HG02571 (cell line): ENCODE data around the gene HBE1.
"Not testable (repeated sequence)": the region's sequence is repeated elsewhere in the genome, so short reads cannot be mapped to it uniquely, and the experiment has no call there.

Experiments used
- ATAC-seq: cut with Tn5 transposase; IDR thresholded peaks from one replicate; pipeline ENCODE4 v1.9.1; 2021; ENCODE audit warnings: mild to moderate bottlenecking, moderate library complexity; ENCODE audit not compliant: unreplicated experiment

The HBE1 gene

GRCh38 chr11:5254023-5254422 lies 15.7 kb downstream of the HBE1 start:
- ATAC-seq: not testable (repeated sequence)

DNA sequence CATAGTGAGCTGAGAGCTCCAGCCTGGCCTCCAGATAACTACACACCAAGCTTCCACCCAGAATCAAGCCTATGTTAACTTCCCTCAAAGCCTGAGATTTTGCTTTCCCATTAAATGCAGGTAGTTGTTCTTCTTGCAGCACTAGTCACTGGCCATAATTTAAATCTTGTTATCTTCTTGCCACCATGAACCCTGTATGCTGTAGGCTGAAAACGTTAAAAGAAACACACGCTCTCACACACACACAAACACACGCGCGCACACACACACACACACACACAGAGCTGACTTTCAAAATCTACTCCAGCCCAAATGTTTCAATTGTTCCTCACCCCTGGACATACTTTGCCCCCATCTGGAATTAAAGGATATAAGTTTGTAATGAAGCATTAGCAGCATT lies 16.3 kb downstream of the HBE1 start:
- ATAC-seq: not testable (repeated sequence)

DNA sequence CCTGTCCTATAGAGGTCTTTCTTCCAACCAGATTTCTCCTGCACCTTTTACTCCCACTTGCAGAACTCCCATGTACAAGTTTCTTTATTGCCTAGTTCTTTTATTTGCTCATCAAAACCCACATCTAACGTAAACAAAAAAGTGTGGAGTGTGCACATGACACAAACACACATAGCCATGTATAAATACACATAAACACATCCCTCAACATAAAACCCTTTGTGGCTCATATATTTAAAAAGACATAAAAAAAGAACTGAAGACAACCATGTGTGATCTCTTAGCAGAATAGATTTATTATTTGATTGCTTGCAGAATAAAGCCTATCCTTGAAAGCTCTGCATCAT lies 16.9 kb downstream of the HBE1 start:
- no peak for ATAC-seq

DNA sequence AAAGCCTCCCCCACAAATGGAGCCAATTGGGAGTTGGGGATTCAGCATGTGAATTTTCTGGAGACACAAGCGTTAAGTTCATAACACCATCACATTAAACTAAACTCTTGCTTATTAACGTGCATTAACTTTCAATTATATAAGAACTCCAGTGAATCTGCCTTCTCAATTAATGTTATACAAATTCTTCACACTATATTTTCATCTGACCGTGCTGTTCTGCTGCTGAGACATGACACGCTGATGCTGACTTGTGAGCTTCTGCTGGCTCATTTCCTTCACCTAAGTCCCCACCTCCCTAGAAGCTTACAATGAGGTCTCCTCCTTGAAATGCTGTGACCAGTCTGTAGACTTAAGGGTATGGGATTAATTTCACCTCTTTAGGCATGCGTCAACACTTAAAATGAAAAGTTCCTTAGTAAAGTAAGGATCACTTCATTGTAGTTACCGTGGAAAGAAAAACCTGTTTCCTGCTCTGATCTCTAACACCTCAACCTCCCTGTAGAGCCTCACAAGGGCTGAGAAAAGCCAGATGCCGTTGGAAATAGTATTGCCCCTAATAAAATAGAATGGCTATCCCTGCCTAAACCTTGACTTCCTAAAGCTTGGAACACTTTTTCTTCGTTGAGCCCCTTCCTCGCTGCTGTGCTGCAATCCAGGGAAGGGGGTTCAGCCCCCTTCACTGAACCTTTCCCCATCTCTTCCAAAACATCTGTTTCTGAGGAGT lies 17.4 kb downstream of the HBE1 start:
- ATAC-seq: no peak

DNA sequence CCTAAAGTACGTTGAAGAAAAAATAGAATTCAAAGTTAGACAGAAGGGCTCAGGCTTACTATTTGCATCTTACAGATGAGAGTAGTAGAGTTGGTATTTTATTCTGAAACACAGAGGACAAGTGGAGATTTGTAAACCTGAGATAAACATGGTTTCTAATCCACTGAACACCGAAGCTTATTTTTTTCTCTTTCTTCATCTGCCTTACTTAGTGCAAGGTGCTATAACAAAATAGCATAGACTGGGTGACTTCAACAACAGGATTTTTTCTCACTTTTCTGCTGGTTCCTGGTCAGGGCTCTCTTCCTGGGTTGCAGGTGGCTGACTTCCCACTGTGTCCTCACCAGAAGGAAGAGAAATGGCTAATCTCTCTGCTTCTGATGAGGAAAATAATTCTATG lies 18.0 kb downstream of the HBE1 start:
- no peak for ATAC-seq

- no peak for ATAC-seq
Measured at GRCh38 chr11:5250543-5251204, 19.1 kb downstream of the HBE1 start.

DNA sequence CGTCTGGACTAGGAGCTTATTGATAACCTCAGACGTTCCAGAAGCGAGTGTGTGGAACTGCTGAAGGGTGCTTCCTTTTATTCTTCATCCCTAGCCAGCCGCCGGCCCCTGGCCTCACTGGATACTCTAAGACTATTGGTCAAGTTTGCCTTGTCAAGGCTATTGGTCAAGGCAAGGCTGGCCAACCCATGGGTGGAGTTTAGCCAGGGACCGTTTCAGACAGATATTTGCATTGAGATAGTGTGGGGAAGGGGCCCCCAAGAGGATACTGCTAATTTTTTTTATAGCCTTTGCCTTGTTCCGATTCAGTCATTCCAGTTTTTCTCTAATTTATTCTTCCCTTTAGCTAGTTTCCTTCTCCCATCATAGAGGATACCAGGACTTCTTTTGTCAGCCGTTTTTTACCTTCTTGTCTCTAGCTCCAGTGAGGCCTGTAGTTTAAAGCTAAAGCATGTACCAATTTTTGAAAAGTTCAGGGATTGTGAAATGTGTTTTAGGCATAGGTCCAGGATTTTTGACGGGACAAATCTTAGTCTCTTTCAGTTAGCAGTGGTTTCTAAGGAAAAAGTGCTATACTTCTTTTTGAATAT lies 19.8 kb downstream of the HBE1 start, which contains the start of gene HBG1:
Gene HBG1 (minus strand): TSS at position 51 of the 590 bp plus-strand sequence. CDS start 53 bp downstream, outside the sequence.
- not testable (repeated sequence) for ATAC-seq

DNA sequence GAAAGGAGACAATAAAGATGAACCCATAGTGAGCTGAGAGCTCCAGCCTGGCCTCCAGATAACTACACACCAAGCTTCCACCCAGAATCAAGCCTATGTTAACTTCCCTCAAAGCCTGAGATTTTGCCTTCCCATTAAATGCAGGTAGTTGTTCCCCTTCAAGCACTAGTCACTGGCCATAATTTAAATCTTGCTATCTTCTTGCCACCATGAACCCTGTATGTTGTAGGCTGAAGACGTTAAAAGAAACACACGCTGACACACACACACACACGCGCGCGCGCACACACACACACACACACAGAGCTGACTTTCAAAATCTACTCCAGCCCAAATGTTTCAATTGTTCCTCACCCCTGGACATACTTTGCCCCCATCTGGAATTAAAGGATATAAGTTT lies 21.2 kb downstream of the HBE1 start:
- ATAC-seq: not testable (repeated sequence)

DNA sequence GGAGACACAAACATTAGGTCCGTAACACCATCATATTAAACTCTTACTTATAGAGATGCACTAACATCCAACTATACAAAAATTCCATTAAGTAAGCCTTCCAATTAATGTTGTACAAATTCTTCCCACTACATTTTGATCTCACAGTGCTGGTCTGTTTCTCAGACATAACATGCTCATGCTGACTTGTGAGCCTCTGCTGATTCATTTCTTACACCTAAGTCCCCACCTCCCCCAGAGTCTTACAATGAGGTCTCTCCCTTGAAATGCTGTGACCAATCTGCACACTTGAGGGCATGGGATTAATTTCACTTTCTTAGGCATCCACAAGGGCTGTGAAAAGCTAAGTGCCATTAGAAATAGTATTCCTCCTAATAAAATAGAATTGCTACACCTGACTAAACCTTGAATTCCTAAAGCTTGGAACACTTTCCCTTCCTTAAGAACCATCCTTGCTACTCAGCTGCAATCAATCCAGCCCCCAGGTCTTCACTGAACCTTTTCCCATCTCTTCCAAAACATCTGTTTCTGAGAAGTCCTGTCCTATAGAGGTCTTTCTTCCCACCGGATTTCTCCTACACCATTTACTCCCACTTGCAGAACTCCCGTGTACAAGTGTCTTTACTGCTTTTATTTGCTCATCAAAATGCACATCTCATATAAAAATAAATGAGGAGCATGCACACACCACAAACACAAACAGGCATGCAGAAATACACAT lies 22.1 kb downstream of the HBE1 start:
- no peak for ATAC-seq

DNA sequence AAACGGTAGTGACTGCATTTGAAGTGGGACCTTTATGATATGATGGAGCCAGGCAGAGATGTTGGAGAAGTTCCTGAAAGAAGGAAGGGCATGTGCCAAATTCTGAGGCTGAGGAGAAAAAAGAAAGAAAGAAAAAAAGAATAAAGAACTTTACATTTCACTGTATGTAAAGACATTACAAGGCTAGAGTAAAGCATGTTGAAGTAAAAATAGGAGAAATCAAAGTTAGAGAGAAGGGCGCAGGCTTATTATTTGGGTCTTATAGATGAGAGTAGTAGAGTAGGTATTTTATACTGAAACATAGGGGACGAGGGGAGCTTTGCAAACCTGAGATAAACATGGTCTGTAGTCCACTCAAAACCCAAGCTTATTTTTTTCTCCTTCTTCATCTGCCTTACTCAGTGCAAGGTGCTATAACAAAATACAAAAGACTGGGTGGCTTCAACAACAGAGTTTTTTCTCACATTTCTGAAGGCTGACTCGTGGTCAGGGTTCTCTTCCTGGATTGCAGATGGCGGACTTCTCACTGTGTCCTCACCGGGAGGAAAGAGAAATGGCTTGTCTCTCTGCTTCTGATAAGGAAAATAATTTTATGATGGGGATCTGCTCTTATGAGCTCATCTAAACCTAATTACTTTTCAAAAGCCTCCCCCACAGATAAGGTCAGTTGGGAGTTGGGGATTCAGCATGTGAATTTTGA lies 22.8 kb downstream of the HBE1 start:
- ATAC-seq: no peak

- no peak for ATAC-seq
Measured at GRCh38 chr11:5245155-5245554, 24.6 kb downstream of the HBE1 start.

GRCh38 chr11:5243816-5244180 lies 25.9 kb downstream of the HBE1 start:
- no peak for ATAC-seq

DNA sequence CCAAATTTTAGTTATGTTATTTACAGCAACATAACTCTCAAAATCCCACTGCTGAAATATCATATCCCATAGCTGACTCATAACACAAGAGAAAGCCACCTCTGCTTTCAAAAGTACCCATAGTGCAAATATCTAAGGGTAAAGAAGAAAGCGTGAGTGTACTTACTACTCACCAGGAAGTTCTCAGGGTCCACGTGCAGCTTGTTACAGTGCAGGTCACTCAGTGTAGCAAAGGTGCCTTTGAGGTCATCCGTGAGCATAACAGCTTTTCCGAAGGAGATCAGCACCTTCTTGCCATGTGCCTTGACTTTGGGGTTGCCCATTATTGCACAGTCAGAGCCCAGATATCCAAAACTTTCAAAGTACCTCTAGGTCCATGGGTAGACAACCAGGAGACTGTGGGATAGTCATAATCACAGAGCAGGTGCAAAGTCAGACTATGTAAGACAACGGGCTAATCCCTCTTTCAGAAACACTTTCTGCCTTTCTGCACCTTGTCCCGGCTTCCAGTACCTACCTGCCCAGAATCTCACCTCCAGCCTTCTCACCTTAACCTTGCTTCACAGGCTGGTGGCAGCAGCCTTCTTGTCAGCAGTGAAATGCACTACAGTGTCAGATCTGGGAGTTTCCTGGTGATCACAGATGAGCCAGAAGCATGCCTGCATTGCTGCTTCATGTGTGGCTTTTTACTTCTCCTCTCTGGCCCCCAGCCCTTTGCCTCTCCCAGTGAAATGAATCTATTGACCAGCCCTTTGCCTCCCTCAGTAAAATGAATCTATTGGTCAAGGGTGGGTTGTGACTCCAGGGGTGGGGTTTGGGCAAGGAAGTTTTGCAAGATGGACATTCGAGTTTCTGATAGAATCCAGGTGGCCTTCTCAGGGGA lies 26.6 kb downstream of the HBE1 start:
- peak; percentile 69 for ATAC-seq

- ATAC-seq: no peak
Measured at GRCh38 chr11:5242208-5242607, 27.5 kb downstream of the HBE1 start.

DNA sequence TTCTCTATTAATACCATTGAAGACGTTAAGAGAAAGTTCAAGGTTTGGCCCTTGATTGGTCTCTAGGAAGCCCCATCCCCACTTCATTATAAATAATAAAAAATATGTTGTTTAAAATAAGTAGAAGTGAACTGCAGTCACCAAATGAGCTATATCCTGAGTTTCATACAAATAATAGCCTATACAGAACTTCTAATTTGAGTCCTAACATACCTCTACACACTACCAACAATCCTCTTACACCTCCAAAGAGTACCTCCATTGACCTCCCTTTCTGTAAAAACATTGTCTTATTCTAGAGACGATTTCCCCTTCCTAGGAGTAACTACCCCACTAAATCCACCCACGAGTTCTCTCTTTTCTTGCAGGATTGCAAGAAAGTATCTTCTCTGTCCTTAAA lies 28.3 kb downstream of the HBE1 start:
- no peak for ATAC-seq

- no peak for ATAC-seq
Measured at GRCh38 chr11:5240458-5240857, 29.3 kb downstream of the HBE1 start.

DNA sequence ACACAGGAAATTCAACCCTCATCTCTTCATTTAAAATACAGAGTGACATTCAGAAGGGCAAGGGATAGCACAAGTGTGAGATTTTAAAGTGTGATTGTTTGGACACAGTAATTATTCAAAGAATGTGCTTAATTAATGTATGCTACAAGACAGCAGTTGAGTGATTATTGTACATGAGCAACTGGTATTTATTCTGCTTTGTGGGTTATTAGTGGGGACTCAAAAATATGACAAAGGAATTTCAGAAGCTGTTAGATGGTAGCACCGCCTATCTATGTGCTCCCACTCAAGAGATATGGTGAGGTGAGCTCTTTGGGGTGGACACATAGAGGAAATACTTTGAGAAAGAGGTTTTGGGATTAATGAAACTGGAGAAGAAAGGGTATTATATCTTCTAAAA lies 29.7 kb downstream of the HBE1 start:
- no peak for ATAC-seq

GRCh38 chr11:5239046-5239445 lies 30.7 kb downstream of the HBE1 start:
- ATAC-seq: no peak

GRCh38 chr11:5238486-5238885 lies 31.3 kb downstream of the HBE1 start:
- ATAC-seq: no peak

GRCh38 chr11:5237420-5237819 lies 32.3 kb downstream of the HBE1 start:
- ATAC-seq: no peak
